Measurements from ENCODE around the gene CCN2. TPM values are rescaled to one million over a fixed set of nuclear protein-coding genes. Genes with fewer than 3 reads are reported as not detected.
A peak's percentile ranks its signal among the peaks of the same experiment; 100 is the strongest.

CCN2 gene
- total and polyA plus RNA-seq, 12 donors: 6.9 to 164 (median 65.8) TPM

DNA sequence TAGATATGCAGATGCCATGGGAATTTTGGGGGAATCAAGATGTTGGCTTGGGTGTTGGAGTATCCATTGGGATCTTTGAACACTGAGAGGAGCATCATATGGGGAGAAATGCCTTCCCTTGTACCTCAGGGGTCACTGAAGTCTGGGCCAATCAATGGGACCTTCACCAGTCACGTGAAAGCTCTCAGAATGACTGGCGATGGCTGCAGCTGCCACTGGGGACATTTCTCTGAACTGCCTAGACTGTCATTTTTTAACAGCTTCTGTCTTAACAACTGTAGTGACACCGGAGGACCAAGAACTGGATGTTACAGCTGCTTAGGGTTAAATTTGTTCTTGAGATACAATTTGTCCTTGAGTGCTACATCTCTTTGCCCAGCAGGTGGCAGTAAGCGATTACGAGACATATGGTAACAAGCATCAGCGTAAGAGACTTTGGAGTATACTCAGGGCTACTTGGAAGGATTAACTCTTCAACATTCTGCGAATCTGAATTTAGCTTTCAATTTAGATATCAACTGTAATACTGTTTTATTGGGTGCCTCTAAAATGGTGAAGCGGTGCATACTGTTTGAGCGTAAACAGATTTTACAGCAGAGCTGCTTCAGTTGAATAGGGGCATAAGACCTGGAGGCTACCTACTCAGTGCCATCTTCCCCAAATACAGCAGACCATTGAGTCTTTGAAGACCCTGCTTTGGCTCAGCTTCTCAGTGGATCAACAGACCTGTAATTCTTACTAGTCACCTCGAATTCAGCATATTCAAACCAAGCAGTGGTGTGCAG lies 36.0 kb downstream of the CCN2 start:
- peak; percentile 56 to 84 (median 74) for DNase-seq

DNA sequence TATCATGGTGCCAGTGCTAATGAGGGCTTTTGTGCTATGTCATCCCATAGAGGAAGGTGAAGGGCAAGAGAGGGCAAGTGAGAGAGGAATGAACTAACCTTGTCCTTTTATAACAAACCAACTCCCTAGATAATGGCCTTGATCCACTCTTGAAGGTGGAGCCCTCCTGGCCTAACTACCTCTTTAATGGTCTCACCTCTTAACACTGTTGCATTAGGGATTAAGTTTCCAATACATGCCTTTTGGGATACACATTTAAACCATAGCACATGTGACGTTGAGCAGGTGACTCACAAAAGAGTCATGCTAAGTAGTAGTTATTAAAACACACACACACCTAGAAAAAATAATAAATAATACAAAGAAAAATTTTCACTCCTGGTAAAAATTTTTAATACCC lies 36.9 kb downstream of the CCN2 start:
- 25 to 55% (median 28%) methylated on average over 1 of the region's 1 CpG for WGBS, 4 donors
- no peaks in the 10 kb centered on the region for H3K4me1 ChIP-seq (replicated peaks in 1 of 2)
- intact Hi-C loops (cut with DNase I): loop anchor here (5.0 to 10.0 kb wide), 2 partner anchors 132 to 139 kb away; no protein-coding TSS in a partner anchor

More for the DNA sequence above, 36.0 kb downstream of the CCN2 start:
- H3K9me3 ChIP-seq (replicated peaks in 1 of 3): no peaks in the 10 kb centered on the region
- no peak for TF ChIP-seq POLR2A (IDR thresholded peaks at IDR 0.05)
- TF ChIP-seq, protein P1, sequence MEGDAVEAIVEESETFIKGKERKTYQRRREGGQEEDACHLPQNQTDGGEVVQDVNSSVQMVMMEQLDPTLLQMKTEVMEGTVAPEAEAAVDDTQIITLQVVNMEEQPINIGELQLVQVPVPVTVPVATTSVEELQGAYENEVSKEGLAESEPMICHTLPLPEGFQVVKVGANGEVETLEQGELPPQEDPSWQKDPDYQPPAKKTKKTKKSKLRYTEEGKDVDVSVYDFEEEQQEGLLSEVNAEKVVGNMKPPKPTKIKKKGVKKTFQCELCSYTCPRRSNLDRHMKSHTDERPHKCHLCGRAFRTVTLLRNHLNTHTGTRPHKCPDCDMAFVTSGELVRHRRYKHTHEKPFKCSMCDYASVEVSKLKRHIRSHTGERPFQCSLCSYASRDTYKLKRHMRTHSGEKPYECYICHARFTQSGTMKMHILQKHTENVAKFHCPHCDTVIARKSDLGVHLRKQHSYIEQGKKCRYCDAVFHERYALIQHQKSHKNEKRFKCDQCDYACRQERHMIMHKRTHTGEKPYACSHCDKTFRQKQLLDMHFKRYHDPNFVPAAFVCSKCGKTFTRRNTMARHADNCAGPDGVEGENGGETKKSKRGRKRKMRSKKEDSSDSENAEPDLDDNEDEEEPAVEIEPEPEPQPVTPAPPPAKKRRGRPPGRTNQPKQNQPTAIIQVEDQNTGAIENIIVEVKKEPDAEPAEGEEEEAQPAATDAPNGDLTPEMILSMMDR (IDR thresholded peaks at IDR 0.05): peak; percentile 69 to 82 (median 78)
- H3K27me3 ChIP-seq: no peaks in the 10 kb centered on the region
- H3K36me3 ChIP-seq (replicated peaks in 1 of 2): no peaks in the 10 kb centered on the region
- H3K4me3 ChIP-seq: no peak overlapping the region
- H3K27ac ChIP-seq: no peak overlapping the region
- intact Hi-C loops (cut with DNase I): loop anchor here (5.0 to 10.0 kb wide), 3 partner anchors 133 to 307 kb away; no protein-coding TSS in a partner anchor
- WGBS, 4 donors: 23 to 31% (median 26%) methylated on average over 10 of the region's 10 CpGs
- no peaks in the 10 kb centered on the region for H3K4me1 ChIP-seq (replicated peaks in 1 of 2)

DNA sequence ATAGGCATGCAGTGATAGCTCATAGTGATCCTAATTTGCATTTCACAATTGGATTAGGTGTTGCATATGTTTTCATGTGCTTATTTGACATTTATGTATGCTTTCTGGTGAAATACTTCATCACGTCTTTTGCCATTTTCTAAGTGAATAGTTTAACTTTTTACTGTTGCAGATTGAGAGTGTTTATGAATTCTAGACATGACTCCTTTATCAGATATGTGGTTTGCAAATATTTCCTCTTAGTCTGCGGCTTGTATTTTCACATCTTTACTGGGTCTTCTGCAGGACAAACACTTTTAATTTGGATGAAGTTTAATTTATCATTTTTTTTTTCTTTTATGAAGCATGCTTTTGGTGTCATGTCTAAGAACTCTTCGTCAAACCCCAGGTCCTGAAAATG lies 39.2 kb downstream of the CCN2 start:
- Histone ChIP-seq H3K27me3 (no peaks in the 10 kb centered on the region), H3K9me3 (replicated peaks in 1 of 3) (no peaks in the 10 kb centered on the region), H3K4me1 (replicated peaks in 1 of 2) (no peaks in the 10 kb centered on the region), H3K4me3 (no peak overlapping the region), H3K27ac (no peak overlapping the region), H3K36me3 (replicated peaks in 1 of 2) (no peaks in the 10 kb centered on the region)
- 47 to 57% (median 52%) methylated on average over 3 of the region's 3 CpGs for WGBS, 4 donors
- intact Hi-C loops (cut with DNase I): loop anchor here (5.0 to 10.0 kb wide), 2 partner anchors 130 to 137 kb away; no protein-coding TSS in a partner anchor
- no peak for DNase-seq
- TF ChIP-seq, protein P1 (IDR thresholded peaks at IDR 0.05): no peak
- TF ChIP-seq POLR2A (IDR thresholded peaks at IDR 0.05): no peak

More for the DNA sequence above, 36.9 kb downstream of the CCN2 start:
- DNase-seq: no peak
- H3K4me3 ChIP-seq: no peak overlapping the region
- no peak for TF ChIP-seq POLR2A (IDR thresholded peaks at IDR 0.05)
- TF ChIP-seq, protein P1 (IDR thresholded peaks at IDR 0.05): no peak
- H3K27ac ChIP-seq: no peak overlapping the region
- no peaks in the 10 kb centered on the region for H3K27me3 ChIP-seq
- H3K36me3 ChIP-seq (replicated peaks in 1 of 2): no peaks in the 10 kb centered on the region
- H3K9me3 ChIP-seq (replicated peaks in 1 of 3): no peaks in the 10 kb centered on the region

DNA sequence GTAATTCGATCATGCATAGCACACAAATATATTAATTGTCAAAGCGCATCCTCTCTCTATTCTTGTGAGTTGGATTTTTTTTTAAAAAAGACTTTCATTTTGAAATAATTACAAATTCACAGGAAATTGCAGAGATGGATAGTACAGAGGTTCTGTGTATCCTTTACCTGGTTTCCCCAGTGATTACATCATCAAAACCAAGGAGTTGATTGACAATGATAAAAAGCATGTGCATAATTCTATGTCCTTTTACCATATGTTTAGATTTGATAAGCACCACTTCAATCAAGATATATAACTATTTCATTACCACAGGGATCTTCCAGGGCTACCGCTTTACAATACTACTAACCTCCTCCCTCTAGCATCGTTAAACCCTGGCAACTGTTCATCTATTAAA lies 40.2 kb downstream of the CCN2 start:
- TF ChIP-seq, protein P1 (IDR thresholded peaks at IDR 0.05): no peak
- TF ChIP-seq POLR2A (IDR thresholded peaks at IDR 0.05): no peak
- Histone ChIP-seq H3K4me3 (no peak overlapping the region), H3K27me3 (no peaks in the 10 kb centered on the region), H3K4me1 (replicated peaks in 1 of 2) (no peaks in the 10 kb centered on the region), H3K9me3 (replicated peaks in 1 of 3) (no peaks in the 10 kb centered on the region), H3K27ac (no peak overlapping the region), H3K36me3 (replicated peaks in 1 of 2) (no peaks in the 10 kb centered on the region)
- intact Hi-C loops (cut with DNase I): loop anchor here (5.0 to 10.0 kb wide), 2 partner anchors 129 to 136 kb away; no protein-coding TSS in a partner anchor
- no peak for DNase-seq
- WGBS, 4 donors: 54 to 75% (median 69%) methylated on average over 4 of the region's 4 CpGs

All from adrenal gland (tissue), 12 donors.